ENCODE results near the gene C2orf68.

- no peak for TF ChIP-seq CTCF (conservative IDR thresholded peaks at IDR 0.05 in 1 of 2, IDR thresholded peaks at IDR 0.05 in 1 of 2; ENCODE audit: low read depth in 1 of 2, low read length in 2 of 2)
- no peak for TF ChIP-seq EZH2 (IDR thresholded peaks at IDR 0.05; ENCODE audit: low read length, missing control alignments)
These were observed 20.3 kb downstream of the C2orf68 start for GRCh38 chr2:85591563-85591962.
